T-helper 2 cell treated with Interferon-gamma antibody and Interleukin-4, amounts not matched to agents 100 ng/mL and 5 ng/mL, for 36 hours (primary cell): ENCODE data around the gene ZDHHC22. TPM values are rescaled to one million over a fixed set of nuclear protein-coding genes. Genes with fewer than 3 reads are reported as not detected.

Source experiments
- intact Hi-C: fragments of 100-400 bp; cut with micrococcal nuclease; formaldehyde crosslinking; loops from one replicate; pipeline ENCODE4 v1.15.1; 2023
- total RNA-seq: library from RNA; stranded (reverse); gene quantifications from 2 replicates; pipeline ENCODE4 v1.2.3, GENCODE V29; 2022

The ZDHHC22 gene
- total RNA-seq, 1 donor from 2014 or later = not detected

- intact Hi-C loops = no loop called here
Observed at GRCh38 chr14:77086951-77087350, 54.6 kb downstream of the ZDHHC22 start.

DNA sequence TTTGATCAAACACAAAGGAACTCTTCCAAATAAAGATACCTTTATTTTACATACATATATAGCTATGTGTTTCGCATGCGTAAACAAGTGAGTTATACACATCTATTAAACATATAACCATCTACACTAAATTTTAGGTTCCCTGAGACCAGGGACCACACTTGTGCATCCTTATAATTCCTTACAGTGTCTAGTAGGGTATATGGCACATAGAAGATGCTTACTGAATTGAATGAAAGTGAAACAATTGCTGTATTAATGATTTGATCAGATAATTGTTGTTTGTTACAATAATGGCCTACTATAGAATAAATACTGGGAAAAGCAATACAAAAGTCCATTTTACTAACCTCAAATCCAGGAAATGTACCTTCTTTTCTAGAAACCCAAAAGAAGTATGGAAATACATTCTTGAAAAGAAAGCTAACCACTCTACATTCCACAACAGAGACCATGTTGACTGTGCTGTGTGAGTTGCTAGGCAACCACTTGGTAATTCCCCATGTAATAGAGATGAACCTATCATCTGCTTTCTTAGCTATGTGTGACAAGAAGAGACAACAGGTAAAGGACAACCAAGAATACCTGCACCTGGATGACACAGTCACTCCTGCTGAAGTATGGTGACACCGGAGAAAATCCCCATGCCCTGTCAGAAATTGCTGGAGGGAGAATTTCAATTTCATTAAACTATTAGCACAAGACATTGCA is 55.4 kb downstream of the ZDHHC22 start:
- intact Hi-C loops = no loop called here

GRCh38 chr14:77085538-77085937 is 56.1 kb downstream of the ZDHHC22 start:
- intact Hi-C loops = no loop called here

DNA sequence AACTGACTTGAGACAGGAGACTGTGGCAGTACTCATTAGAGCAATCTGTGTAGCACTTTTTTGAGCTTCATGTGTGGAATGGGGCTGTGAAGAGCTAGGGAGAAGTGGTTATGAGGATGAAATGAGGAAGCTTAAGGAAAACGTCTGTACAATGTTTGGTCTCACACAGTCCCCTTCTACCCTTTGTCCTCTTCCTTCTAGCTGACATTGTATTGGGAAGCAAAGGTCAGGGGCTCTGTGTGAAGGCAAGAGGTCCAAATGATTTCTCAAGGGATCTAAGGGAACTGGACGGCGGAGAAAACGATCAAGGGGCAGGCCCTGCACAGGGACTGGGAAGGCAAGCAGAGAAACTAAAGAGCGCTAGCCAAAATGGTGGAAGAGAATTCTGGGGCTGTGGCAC is 56.6 kb downstream of the ZDHHC22 start:
- intact Hi-C loops = no loop called here

GRCh38 chr14:77083082-77083481 is 58.5 kb downstream of the ZDHHC22 start:
- intact Hi-C loops = no loop called here

GRCh38 chr14:77082356-77082755 is 59.2 kb downstream of the ZDHHC22 start:
- intact Hi-C loops = no loop called here

Other genes starting within 250 kb of the ZDHHC22 start
- 26.6 and 27.1 TPM in 2 replicates for gene IRF2BPL, start 113.1 kb downstream of the ZDHHC22 start, total RNA-seq
- gene CIPC, start 43.5 kb downstream of the ZDHHC22 start, total RNA-seq = 12.3 and 12.8 TPM in 2 replicates
- 0.43 and 0.80 TPM in 2 replicates for gene TMEM63C, start 40.0 kb upstream of the ZDHHC22 start, total RNA-seq
- gene NGB, start 129.4 kb upstream of the ZDHHC22 start, total RNA-seq = not detected in 2 replicates
- 15.7 and 16.3 TPM in 2 replicates for gene POMT2, start 179.1 kb upstream of the ZDHHC22 start, total RNA-seq
- 10.1 and 10.2 TPM in 2 replicates for gene GSTZ1, start 179.2 kb upstream of the ZDHHC22 start, total RNA-seq
- 19.6 and 19.9 TPM in 2 replicates for gene TMED8, start 235.3 kb upstream of the ZDHHC22 start, total RNA-seq
- 0.07 and 0.23 TPM in 2 replicates for gene SAMD15, start 235.6 kb upstream of the ZDHHC22 start, total RNA-seq